WTC11 (cell line): ENCODE data around the gene CA5A.

ENCODE experiments used
- FOXP4 ChIP-seq: sonication (generic); formaldehyde crosslinking; IDR thresholded peaks from 2 replicates; pipeline ENCODE4 v1.8.0; 2022; ENCODE audit warnings: mild to moderate bottlenecking, missing genetic modification reagents
- KAT7 ChIP-seq: sonication (generic); formaldehyde crosslinking; IDR thresholded peaks from 2 replicates; pipeline ENCODE4 v1.8.1; 2023; ENCODE audit warnings: missing genetic modification reagents, mild to moderate bottlenecking, borderline replicate concordance
- NFYB ChIP-seq: sonication (generic); formaldehyde crosslinking; conservative IDR thresholded peaks from 2 replicates; pipeline ENCODE4 v1.8.0; 2022; ENCODE audit warnings: low read depth, missing genetic modification reagents
- ZNF416 ChIP-seq: fragments of 250-450 bp; sonication (Bioruptor Pico); IDR thresholded peaks from 2 replicates; pipeline ENCODE4 v1.9.0; 2021; ENCODE audit warnings: mild to moderate bottlenecking, inconsistent platforms
- TF ChIP-seq, protein P1 (sequence below): sonication (generic); formaldehyde crosslinking; IDR thresholded peaks from 2 replicates; pipeline ENCODE4 v1.8.1; 2023; ENCODE audit warnings: mild to moderate bottlenecking, missing genetic modification reagents

GRCh38 chr16:87948119-87948545, 11.8 kb upstream of the CA5A start:
- TF ChIP-seq KAT7 (no peak), ZNF416 (no peak), NFYB (CRISPR knock-in tag) (no peak), FOXP4 (CRISPR knock-in tag) (no peak)
- TF ChIP-seq, protein P1, sequence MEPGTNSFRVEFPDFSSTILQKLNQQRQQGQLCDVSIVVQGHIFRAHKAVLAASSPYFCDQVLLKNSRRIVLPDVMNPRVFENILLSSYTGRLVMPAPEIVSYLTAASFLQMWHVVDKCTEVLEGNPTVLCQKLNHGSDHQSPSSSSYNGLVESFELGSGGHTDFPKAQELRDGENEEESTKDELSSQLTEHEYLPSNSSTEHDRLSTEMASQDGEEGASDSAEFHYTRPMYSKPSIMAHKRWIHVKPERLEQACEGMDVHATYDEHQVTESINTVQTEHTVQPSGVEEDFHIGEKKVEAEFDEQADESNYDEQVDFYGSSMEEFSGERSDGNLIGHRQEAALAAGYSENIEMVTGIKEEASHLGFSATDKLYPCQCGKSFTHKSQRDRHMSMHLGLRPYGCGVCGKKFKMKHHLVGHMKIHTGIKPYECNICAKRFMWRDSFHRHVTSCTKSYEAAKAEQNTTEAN (CRISPR knock-in tag): no peak
